Mesenchymal stem cell (in vitro differentiated cells and primary cell): ENCODE measurements around the gene ALB.

Experiments used
- DNase-seq: peaks from one replicate; pipeline ENCODE4 v3.0.0-alpha.2; 2013
- H2AFZ ChIP-seq: one replicate; pipeline ENCODE4 v1.6.1; 2013; ENCODE audit warnings: low read depth, mild to moderate bottlenecking, control low read depth, inconsistent platforms, low read length, moderate library complexity
- H2AK5ac ChIP-seq: 2 replicates; pipeline ENCODE4 v1.6.1; 2013; ENCODE audit warnings: low read length, moderate library complexity, mild to moderate bottlenecking, inconsistent platforms; ENCODE audit not compliant: severe bottlenecking
- H2BK120ac ChIP-seq: one replicate; pipeline ENCODE4 v1.6.1; 2013; ENCODE audit warnings: low read depth, mild to moderate bottlenecking, inconsistent platforms, low read length, moderate library complexity
- H2BK12ac ChIP-seq, 2 experiments: one replicate each; pipeline ENCODE4 v1.6.1; 2013; ENCODE audit warnings: inconsistent platforms in 2 of 2, low read length in 2 of 2, mild to moderate bottlenecking in 2 of 2, moderate library complexity in 2 of 2, control low read depth in 1 of 2
- H2BK15ac ChIP-seq: one replicate; pipeline ENCODE4 v1.6.1; 2013; ENCODE audit warnings: mild to moderate bottlenecking, low read depth, inconsistent platforms; ENCODE audit not compliant: poor library complexity, severe bottlenecking
- H2BK5ac ChIP-seq: 2 replicates; pipeline ENCODE4 v1.6.1; 2013; ENCODE audit warnings: low read depth, mild to moderate bottlenecking, low read length, control low read depth, inconsistent platforms; ENCODE audit not compliant: poor library complexity, severe bottlenecking
- H3K14ac ChIP-seq, 2 experiments: one replicate each; pipeline ENCODE4 v1.6.1; 2013; ENCODE audit warnings: inconsistent platforms in 2 of 2, low read length in 2 of 2, control low read depth in 1 of 2, mild to moderate bottlenecking in 1 of 2, moderate library complexity in 1 of 2
- H3K18ac ChIP-seq, 2 experiments: one replicate each; pipeline ENCODE4 v1.6.1; 2013; ENCODE audit warnings: inconsistent platforms in 2 of 2, low read length in 2 of 2, control low read depth in 1 of 2, low read depth in 1 of 2, mild to moderate bottlenecking in 1 of 2
- H3K23ac ChIP-seq, 2 experiments: one replicate each; pipeline ENCODE4 v1.6.1; 2013; ENCODE audit warnings: inconsistent platforms in 2 of 2, low read length in 2 of 2, mild to moderate bottlenecking in 2 of 2, moderate library complexity in 2 of 2, control low read depth in 1 of 2
- H3K27ac ChIP-seq: 2 replicates; pipeline ENCODE4 v1.5.1; 2013; ENCODE audit warnings: mild to moderate bottlenecking, moderate library complexity, low read length, control low read depth, inconsistent platforms; ENCODE audit not compliant: poor library complexity, severe bottlenecking
- H3K27me3 ChIP-seq, 2 experiments: 2 replicates each; pipeline versions ENCODE4 v1.6.1 to v1.7.0; 2013; ENCODE audit warnings: low read length in 2 of 2, mild to moderate bottlenecking in 2 of 2, moderate library complexity in 2 of 2, control low read depth in 1 of 2, inconsistent platforms in 1 of 2; ENCODE audit not compliant: control insufficient read depth in 1 of 2, insufficient read depth in 1 of 2
- H3K36me3 ChIP-seq, 2 experiments: 2 replicates each; pipeline versions ENCODE4 v1.6.1 to v1.7.0; 2013; ENCODE audit warnings: low read length in 2 of 2, control low read depth in 1 of 2, inconsistent platforms in 1 of 2, low read depth in 1 of 2, mild to moderate bottlenecking in 1 of 2; ENCODE audit not compliant: insufficient read depth in 2 of 2, control insufficient read depth in 1 of 2
- H3K4ac ChIP-seq, 2 experiments: one replicate each; pipeline ENCODE4 v1.6.1; 2013; ENCODE audit warnings: inconsistent platforms in 2 of 2, low read length in 2 of 2, mild to moderate bottlenecking in 2 of 2, moderate library complexity in 2 of 2, control low read depth in 1 of 2, low read depth in 1 of 2
- H3K4me1 ChIP-seq: 2 replicates; pipeline ENCODE4 v1.6.1; 2013; ENCODE audit warnings: low read depth, low read length, control low read depth; ENCODE audit not compliant: control insufficient read depth, insufficient read depth
- H3K4me2 ChIP-seq: 2 replicates; pipeline ENCODE4 v1.6.1; 2013; ENCODE audit warnings: low read length, mild to moderate bottlenecking, inconsistent platforms; ENCODE audit not compliant: poor library complexity, severe bottlenecking
- H3K4me3 ChIP-seq, 2 experiments: 2 replicates each; pipeline versions ENCODE4 v1.5.1 to v1.7.0; 2013; ENCODE audit warnings: low read length in 2 of 2, mild to moderate bottlenecking in 2 of 2, control low read depth in 1 of 2, low read depth in 1 of 2; ENCODE audit not compliant: insufficient read depth in 1 of 2
- H3K79me1 ChIP-seq: replicated peaks from 2 replicates; pipeline ENCODE4 v1.6.1; 2013; ENCODE audit warnings: mild to moderate bottlenecking, control low read depth, low read length, inconsistent platforms; ENCODE audit not compliant: poor library complexity, severe bottlenecking
- H3K9ac ChIP-seq: 2 replicates; pipeline ENCODE4 v1.7.0; 2013; ENCODE audit warnings: mild to moderate bottlenecking, low read length, moderate library complexity
- H3K9me3 ChIP-seq: 2 replicates; pipeline ENCODE4 v1.7.0; 2013; ENCODE audit warnings: mild to moderate bottlenecking, low read length; ENCODE audit not compliant: control insufficient read depth
- H4K8ac ChIP-seq: one replicate; pipeline ENCODE4 v1.6.1; 2013; ENCODE audit warnings: inconsistent platforms, mild to moderate bottlenecking, low read length, moderate library complexity
- H4K91ac ChIP-seq: one replicate; pipeline ENCODE4 v1.6.1; 2013; ENCODE audit warnings: mild to moderate bottlenecking, low read length, inconsistent platforms
- WGBS: methylation state at CpG from one replicate; pipeline ENCODE4 v1.1.7; 2013; ENCODE audit warnings: mixed read lengths; 5-methylcytosine and 5-hydroxymethylcytosine counted together

Gene ALB

DNA sequence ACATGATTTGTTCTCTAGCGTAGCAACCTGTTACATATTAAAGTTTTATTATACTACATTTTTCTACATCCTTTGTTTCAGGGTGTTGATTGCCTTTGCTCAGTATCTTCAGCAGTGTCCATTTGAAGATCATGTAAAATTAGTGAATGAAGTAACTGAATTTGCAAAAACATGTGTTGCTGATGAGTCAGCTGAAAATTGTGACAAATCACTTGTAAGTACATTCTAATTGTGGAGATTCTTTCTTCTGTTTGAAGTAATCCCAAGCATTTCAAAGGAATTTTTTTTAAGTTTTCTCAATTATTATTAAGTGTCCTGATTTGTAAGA is 2.4 kb downstream of the ALB start:
- Histone ChIP-seq H2BK12ac (no peak overlapping the region), H3K27ac (no peak overlapping the region), H3K9me3 (no peaks in the 10 kb centered on the region), H2BK15ac (no peak overlapping the region), H4K8ac (no peak overlapping the region), H3K4me2 (no peak overlapping the region), H2BK120ac (no peak overlapping the region), H3K4me1 (no peaks in the 10 kb centered on the region), H3K4ac (no peak overlapping the region), H3K23ac (no peak overlapping the region), H2AK5ac (no peak overlapping the region), H2AFZ (no peak overlapping the region), H2BK5ac (no peak overlapping the region), H4K91ac (no peak overlapping the region), H3K79me1 (no peaks in the 10 kb centered on the region), H3K27me3 (no peaks in the 10 kb centered on the region), H3K36me3 (no peaks in the 10 kb centered on the region), H3K9ac (no peak overlapping the region), H3K4me3 (no peak overlapping the region), H3K18ac (no peak overlapping the region), H3K14ac (no peak overlapping the region)
- no peak for DNase-seq
- no CpG with 5 or more reads among the region's 1 CpG for WGBS

- H3K4me3 ChIP-seq, result no peak overlapping the region
- no peak overlapping the region for H2AFZ ChIP-seq
- H2AK5ac ChIP-seq, result no peak overlapping the region
- WGBS, result 50% methylated on average over 1 of the region's 2 CpGs
- no peak overlapping the region for H4K91ac ChIP-seq
- DNase-seq, result no peak
- H3K23ac ChIP-seq, result no peak overlapping the region
- H3K27me3 ChIP-seq, result no peaks in the 10 kb centered on the region
- no peaks in the 10 kb centered on the region for H3K4me1 ChIP-seq
- no peak overlapping the region for H2BK120ac ChIP-seq
- H2BK15ac ChIP-seq, result no peak overlapping the region
- H2BK12ac ChIP-seq, result no peak overlapping the region
- H4K8ac ChIP-seq, result no peak overlapping the region
- H3K18ac ChIP-seq, result no peak overlapping the region
- no peak overlapping the region for H3K9ac ChIP-seq
- no peak overlapping the region for H3K4ac ChIP-seq
- no peak overlapping the region for H3K14ac ChIP-seq
- H3K36me3 ChIP-seq, result no peaks in the 10 kb centered on the region
- no peaks in the 10 kb centered on the region for H3K9me3 ChIP-seq
- H3K27ac ChIP-seq, result no peak overlapping the region
- no peak overlapping the region for H2BK5ac ChIP-seq
- no peak overlapping the region for H3K4me2 ChIP-seq
- H3K79me1 ChIP-seq, result no peaks in the 10 kb centered on the region
Measured at GRCh38 chr4:73407227-73407673, 3.2 kb downstream of the ALB start.

DNA sequence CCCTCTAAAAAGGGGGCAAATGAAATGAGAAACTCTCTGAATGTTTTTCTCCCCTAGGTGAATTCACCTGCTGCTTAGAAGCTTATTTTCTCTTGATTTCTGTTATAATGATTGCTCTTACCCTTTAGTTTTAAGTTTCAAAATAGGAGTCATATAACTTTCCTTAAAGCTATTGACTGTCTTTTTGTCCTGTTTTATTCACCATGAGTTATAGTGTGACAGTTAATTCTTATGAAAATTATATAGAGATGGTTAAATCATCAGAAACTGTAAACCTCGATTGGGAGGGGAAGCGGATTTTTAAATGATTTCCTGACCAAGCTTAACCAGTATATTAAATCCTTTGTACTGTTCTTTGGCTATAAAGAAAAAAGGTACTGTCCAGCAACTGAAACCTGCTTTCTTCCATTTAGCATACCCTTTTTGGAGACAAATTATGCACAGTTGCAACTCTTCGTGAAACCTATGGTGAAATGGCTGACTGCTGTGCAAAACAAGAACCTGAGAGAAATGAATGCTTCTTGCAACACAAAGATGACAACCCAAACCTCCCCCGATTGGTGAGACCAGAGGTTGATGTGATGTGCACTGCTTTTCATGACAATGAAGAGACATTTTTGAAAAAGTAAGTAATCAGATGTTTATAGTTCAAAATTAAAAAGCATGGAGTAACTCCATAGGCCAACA is 4.2 kb downstream of the ALB start:
- 100% methylated on average over 1 of the region's 4 CpGs for WGBS
- no peak overlapping the region for H4K8ac ChIP-seq

DNA sequence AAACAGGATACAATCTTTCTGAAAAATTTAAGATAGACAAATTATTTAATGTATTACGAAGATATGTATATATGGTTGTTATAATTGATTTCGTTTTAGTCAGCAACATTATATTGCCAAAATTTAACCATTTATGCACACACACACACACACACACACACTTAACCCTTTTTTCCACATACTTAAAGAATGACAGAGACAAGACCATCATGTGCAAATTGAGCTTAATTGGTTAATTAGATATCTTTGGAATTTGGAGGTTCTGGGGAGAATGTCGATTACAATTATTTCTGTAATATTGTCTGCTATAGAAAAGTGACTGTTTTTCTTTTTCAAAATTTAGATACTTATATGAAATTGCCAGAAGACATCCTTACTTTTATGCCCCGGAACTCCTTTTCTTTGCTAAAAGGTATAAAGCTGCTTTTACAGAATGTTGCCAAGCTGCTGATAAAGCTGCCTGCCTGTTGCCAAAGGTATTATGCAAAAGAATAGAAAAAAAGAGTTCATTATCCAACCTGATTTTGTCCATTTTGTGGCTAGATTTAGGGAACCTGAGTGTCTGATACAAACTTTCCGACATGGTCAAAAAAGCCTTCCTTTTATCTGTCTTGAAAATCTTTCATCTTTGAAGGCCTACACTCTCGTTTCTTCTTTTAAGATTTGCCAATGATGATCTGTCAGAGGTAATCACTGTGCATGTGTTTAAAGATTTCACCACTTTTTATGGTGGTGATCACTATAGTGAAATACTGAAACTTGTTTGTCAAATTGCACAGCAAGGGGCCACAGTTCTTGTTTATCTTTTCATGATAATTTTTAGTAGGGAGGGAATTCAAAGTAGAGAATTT is 5.2 kb downstream of the ALB start:
- H3K4me2 ChIP-seq, result no peak overlapping the region

More for the DNA sequence above, 4.2 kb downstream of the ALB start:
- Histone ChIP-seq H3K14ac (no peak overlapping the region), H3K18ac (no peak overlapping the region), H2BK120ac (no peak overlapping the region), H3K23ac (no peak overlapping the region), H3K27ac (no peak overlapping the region), H2BK12ac (no peak overlapping the region), H3K79me1 (no peaks in the 10 kb centered on the region), H2BK5ac (no peak overlapping the region), H3K9ac (no peak overlapping the region), H3K4ac (no peak overlapping the region), H3K27me3 (no peaks in the 10 kb centered on the region), H3K4me2 (no peak overlapping the region), H2AK5ac (no peak overlapping the region), H3K9me3 (no peaks in the 10 kb centered on the region), H3K4me3 (no peak overlapping the region), H2BK15ac (no peak overlapping the region), H2AFZ (no peak overlapping the region), H3K36me3 (no peaks in the 10 kb centered on the region), H4K91ac (no peak overlapping the region), H3K4me1 (no peaks in the 10 kb centered on the region)
- DNase-seq, result no peak

More for the DNA sequence above, 5.2 kb downstream of the ALB start:
- no peak overlapping the region for H3K4ac ChIP-seq
- DNase-seq, result no peak
- H3K4me1 ChIP-seq, result no peaks in the 10 kb centered on the region
- no peak overlapping the region for H2AFZ ChIP-seq
- 93% methylated on average over 3 of the region's 6 CpGs for WGBS
- no peak overlapping the region for H3K27ac ChIP-seq
- H2BK120ac ChIP-seq, result no peak overlapping the region
- H2AK5ac ChIP-seq, result no peak overlapping the region
- H3K4me3 ChIP-seq, result no peak overlapping the region
- no peaks in the 10 kb centered on the region for H3K9me3 ChIP-seq
- H3K18ac ChIP-seq, result no peak overlapping the region
- no peak overlapping the region for H3K9ac ChIP-seq
- H4K91ac ChIP-seq, result no peak overlapping the region
- no peak overlapping the region for H3K14ac ChIP-seq
- no peak overlapping the region for H3K23ac ChIP-seq
- no peak overlapping the region for H4K8ac ChIP-seq
- H3K79me1 ChIP-seq, result no peaks in the 10 kb centered on the region
- H3K36me3 ChIP-seq, result no peaks in the 10 kb centered on the region
- H2BK12ac ChIP-seq, result no peak overlapping the region
- no peaks in the 10 kb centered on the region for H3K27me3 ChIP-seq
- H2BK5ac ChIP-seq, result no peak overlapping the region
- H2BK15ac ChIP-seq, result no peak overlapping the region
